CD4-positive, alpha-beta memory T cell (primary cell): ENCODE data around the gene TMEM41B. TPM values are rescaled to one million over a fixed set of nuclear protein-coding genes. Genes with fewer than 3 reads are reported as not detected.
"Not testable (repeated sequence)": the region's sequence is repeated elsewhere in the genome, so short reads cannot be mapped to it uniquely, and the experiment has no call there.

ENCODE experiments used
- CTCF ChIA-PET: fragments of 350-600 bp; sonication (Branson Sonifier 250); formaldehyde crosslinking; loops from one replicate; lab custom pipeline; 2021; ENCODE audit warnings: inconsistent platforms; ENCODE audit not compliant: partially characterized antibody; lab: Charles Lee
- POLR2A ChIA-PET: fragments of 350-600 bp; sonication (Branson Sonifier 250); formaldehyde crosslinking; loops from one replicate; lab custom pipeline; 2021; ENCODE audit not compliant: partially characterized antibody; lab: Charles Lee
- DNase-seq, 5 donors: peaks; one replicate each; pipeline versions ENCODE4 v3.0.0 to v3.0.0-alpha.2; 2020 to 2022; ENCODE audit warnings: mixed read lengths in 1 of 5
- H3K27ac ChIP-seq: one replicate; pipeline ENCODE4 v1.7.0; 2013; ENCODE audit warnings: low read depth, low read length
- H3K27me3 ChIP-seq: 2 replicates; pipeline ENCODE4 v1.7.0; 2013; ENCODE audit warnings: mild to moderate bottlenecking, low read length, moderate library complexity; ENCODE audit not compliant: insufficient read depth
- H3K36me3 ChIP-seq: 2 replicates; pipeline ENCODE4 v1.7.0; 2013; ENCODE audit warnings: mild to moderate bottlenecking, low read length, moderate library complexity; ENCODE audit not compliant: insufficient read depth
- H3K4me1 ChIP-seq: 2 replicates; pipeline ENCODE4 v1.7.0; 2013; ENCODE audit warnings: mild to moderate bottlenecking, low read length, moderate library complexity; ENCODE audit not compliant: insufficient read depth
- H3K4me3 ChIP-seq, 2 donors: one replicate each; pipeline ENCODE4 v1.7.0; 2013; ENCODE audit warnings: low read length in 2 of 2, mild to moderate bottlenecking in 1 of 2
- H3K9me3 ChIP-seq, 2 donors: one replicate each; pipeline ENCODE4 v1.7.0; 2013; ENCODE audit warnings: low read length in 2 of 2, control low read depth in 1 of 2; ENCODE audit not compliant: control insufficient read depth in 1 of 2
- H3K27ac Mint-ChIP-seq, 7 donors: one replicate each; pipeline ENCODE4 v1.8.0; 2020 to 2021; ENCODE audit warnings: mixed read lengths in 7 of 7, mild to moderate bottlenecking in 6 of 7, inconsistent platforms in 3 of 7, moderate library complexity in 3 of 7
- H3K27me3 Mint-ChIP-seq, 2 donors: one replicate each; pipeline ENCODE4 v1.8.0; 2020 to 2021; ENCODE audit warnings: mixed read lengths in 2 of 2
- H3K36me3 Mint-ChIP-seq, 2 donors: one replicate each; pipeline ENCODE4 v1.8.0; 2020 to 2021; ENCODE audit warnings: mixed read lengths in 2 of 2, inconsistent platforms in 1 of 2, mild to moderate bottlenecking in 1 of 2
- H3K4me1 Mint-ChIP-seq, 4 donors: one replicate each; pipeline ENCODE4 v1.8.0; 2020 to 2021; ENCODE audit warnings: mixed read lengths in 4 of 4, mild to moderate bottlenecking in 1 of 4
- H3K4me3 Mint-ChIP-seq, 8 donors: one replicate each; pipeline ENCODE4 v1.8.0; 2020 to 2021; ENCODE audit warnings: mixed read lengths in 8 of 8, mild to moderate bottlenecking in 7 of 8, moderate library complexity in 6 of 8, inconsistent platforms in 3 of 8
- H3K9me3 Mint-ChIP-seq, 8 donors: one replicate each; pipeline ENCODE4 v1.8.0; 2020 to 2021; ENCODE audit warnings: mixed read lengths in 8 of 8, mild to moderate bottlenecking in 5 of 8, inconsistent platforms in 3 of 8, moderate library complexity in 1 of 8
- intact Hi-C: fragments of 100-400 bp; cut with micrococcal nuclease; formaldehyde crosslinking; loops from one replicate; pipeline ENCODE4 v1.15.1; 2023
- polyA plus RNA-seq, 2 donors: library from polyadenylated mRNA; unstranded; fragments of 300-500 nt; fragmentation: Illumina TruSeq; gene quantifications; one replicate each; pipeline ENCODE4 v1.2.3, GENCODE V29; 2021
- total RNA-seq, 2 experiments: library from RNA; stranded (reverse); gene quantifications; one replicate each; pipeline ENCODE4 v1.2.3, GENCODE V29; 2021

The TMEM41B gene
- total RNA-seq (10 to 100 TPM; 53.3 to 54.7 TPM), polyA plus RNA-seq (1 to 10 TPM; 6.2 to 9.4 TPM)

DNA sequence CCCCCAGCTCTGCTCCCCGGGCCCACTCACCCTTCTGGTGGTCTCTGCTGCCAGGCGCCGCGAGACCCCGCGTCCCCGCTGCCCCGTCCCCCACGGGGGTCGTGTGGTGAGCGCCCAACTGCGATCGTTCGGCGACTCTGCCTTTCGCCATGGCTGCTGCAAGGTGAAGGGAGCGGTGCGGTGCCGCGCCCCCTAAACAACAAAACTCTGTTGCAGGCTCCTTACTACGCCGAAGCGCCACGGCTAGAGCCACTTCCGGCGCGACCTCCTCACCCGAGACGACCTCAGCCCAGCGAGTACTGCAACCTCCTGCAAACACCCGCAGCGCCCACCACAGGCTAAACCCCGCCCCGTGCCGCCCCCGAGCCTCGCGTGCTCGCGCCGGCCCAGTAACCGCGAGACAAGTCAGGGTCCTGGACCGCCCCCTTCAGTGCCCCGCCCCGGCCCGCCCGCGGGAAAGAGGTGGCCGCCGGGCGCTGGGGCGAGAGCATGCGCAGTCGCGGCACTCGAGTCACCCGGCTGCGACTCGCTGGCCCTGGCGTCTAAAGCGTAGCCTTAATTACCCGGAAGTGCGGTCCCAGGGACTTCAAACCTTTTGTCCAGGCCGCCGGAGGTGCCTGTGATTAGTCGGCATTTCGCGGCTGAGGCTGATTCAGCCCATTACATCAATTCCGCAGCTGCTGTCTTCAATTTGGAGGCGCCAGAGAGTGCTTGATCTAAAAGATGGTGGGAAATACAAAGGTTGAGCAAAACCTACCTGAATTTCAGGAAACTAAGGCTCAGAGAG is at the start of gene TMEM41B:
Gene TMEM41B, minus strand, starts transcription at position 303 of the 787 bp plus-strand sequence. Its CDS starts 152 bp downstream, at position 151.
- Histone ChIP-seq H3K36me3 (no peaks in the 10 kb centered on the region), H3K27me3 (no peaks in the 10 kb centered on the region), H3K4me1 (peaks cover 34% of the 10 kb centered on the region), H3K4me3 (peak within 1 kb of the TSS; percentile 48 to 82), H3K9me3 (no peaks in the 10 kb centered on the region), H3K27ac (peak within 1 kb of the TSS; percentile 61)
- ChIA-PET POLR2A (interaction anchor here (0.8 to 7.4 kb wide), 18 partner anchors 8 to 632 kb away, joined by 3 to 70 read pairs (median 8); partner anchors contain the start of genes DENND5A, IPO7, RPL27A and TMEM9B), CTCF (interaction anchor here (0.7 to 1.8 kb wide), 9 partner anchors 17 to 192 kb away, joined by 3 to 8 read pairs (median 3); partner anchors contain the start of genes IPO7 and ZNF143)
- Mint-ChIP-seq H3K9me3 (no peaks in the 10 kb centered on the region), H3K4me3 (peak within 1 kb of the TSS; percentile 93 to 100 (median 97)), H3K27me3 (peaks cover 3 to 10% of the 10 kb centered on the region in 2 donors), H3K4me1 (peaks cover 27 to 48% (median 37%) of the 10 kb centered on the region in 4 donors), H3K27ac (peak within 1 kb of the TSS; percentile 95 to 99 (median 97)), H3K36me3 (peaks cover 4 to 12% of the 10 kb centered on the region in 2 donors)
- DNase-seq, result peak; percentile 98 to 99 (median 99)
- intact Hi-C loops, result loop anchor here (1.0 to 5.0 kb wide), 9 partner anchors 50 to 402 kb away; partner anchors contain the start of genes AKIP1, DENND5A, IPO7 and NRIP3

- H3K36me3 Mint-ChIP-seq, result peaks cover 0 to 2% of the 10 kb centered on the region in 2 donors
- no peak for DNase-seq
- peaks cover 12 to 13% (median 12%) of the 10 kb centered on the region in 4 donors for H3K4me1 Mint-ChIP-seq
- Histone ChIP-seq H3K4me1 (peaks cover 10% of the 10 kb centered on the region), H3K27me3 (no peaks in the 10 kb centered on the region), H3K4me3 (no peak overlapping the region), H3K36me3 (no peaks in the 10 kb centered on the region), H3K27ac (no peak overlapping the region), H3K9me3 (no peaks in the 10 kb centered on the region)
- no peaks in the 10 kb centered on the region for H3K27me3 Mint-ChIP-seq
- ChIA-PET POLR2A (interaction anchor here (0.6 to 3.8 kb wide), 5 partner anchors 23 to 398 kb away, joined by 3 to 35 read pairs (median 29); partner anchors contain the start of genes IPO7, TMEM41B, TMEM9B and ZNF143), CTCF (no interaction called here)
- H3K4me3 Mint-ChIP-seq, result peak overlapping the region in 1 of 8 donors; percentile 82
- H3K9me3 Mint-ChIP-seq, result no peaks in the 10 kb centered on the region
- intact Hi-C loops, result no loop called here
- peak overlapping the region; percentile 3 to 94 (median 85) for H3K27ac Mint-ChIP-seq
These were observed 48.0 kb upstream of the TMEM41B start for GRCh38 chr11:9362393-9362863.

- H3K36me3 Mint-ChIP-seq, H3K27me3 Mint-ChIP-seq, H3K27me3 ChIP-seq, POLR2A ChIA-PET, H3K4me3 Mint-ChIP-seq, DNase-seq, H3K4me1 ChIP-seq, H3K36me3 ChIP-seq, H3K9me3 ChIP-seq, intact Hi-C loops, H3K27ac ChIP-seq, H3K9me3 Mint-ChIP-seq, CTCF ChIA-PET, H3K4me3 ChIP-seq: not testable (repeated sequence)
- H3K4me1 Mint-ChIP-seq, result peaks cover 12 to 13% (median 12%) of the 10 kb centered on the region in 4 donors
- peak overlapping the region in 1 of 7 donors; percentile 47 for H3K27ac Mint-ChIP-seq
These were observed 46.6 kb upstream of the TMEM41B start for GRCh38 chr11:9360862-9361622.

- Histone ChIP-seq H3K27me3 (no peaks in the 10 kb centered on the region), H3K4me1 (no peaks in the 10 kb centered on the region), H3K4me3 (no peak overlapping the region), H3K27ac (no peak overlapping the region), H3K36me3 (no peaks in the 10 kb centered on the region), H3K9me3 (no peaks in the 10 kb centered on the region)
- POLR2A ChIA-PET, result no interaction called here
- Mint-ChIP-seq H3K4me3 (no peak overlapping the region), H3K9me3 (no peaks in the 10 kb centered on the region), H3K27me3 (no peaks in the 10 kb centered on the region), H3K36me3 (no peaks in the 10 kb centered on the region), H3K4me1 (peaks cover 0 to 1% (median 0%) of the 10 kb centered on the region in 4 donors), H3K27ac (no peak overlapping the region)
- DNase-seq, result no peak
- CTCF ChIA-PET, result no interaction called here
- intact Hi-C loops, result no loop called here
These were observed 42.6 kb upstream of the TMEM41B start for GRCh38 chr11:9357041-9357440.

GRCh38 chr11:9351321-9351881 is 37.0 kb upstream of the TMEM41B start:
- no peaks in the 10 kb centered on the region for H3K36me3 ChIP-seq
- H3K27ac ChIP-seq, result no peak overlapping the region
- DNase-seq, result no peak
- H3K4me1 ChIP-seq, result peaks cover 13% of the 10 kb centered on the region
- POLR2A ChIA-PET, result no interaction called here
- Mint-ChIP-seq H3K27ac (no peak overlapping the region), H3K9me3 (no peaks in the 10 kb centered on the region), H3K4me3 (no peak overlapping the region), H3K4me1 (peaks cover 5 to 15% (median 9%) of the 10 kb centered on the region in 4 donors), H3K27me3 (peaks cover 0 to 2% of the 10 kb centered on the region in 2 donors), H3K36me3 (no peaks in the 10 kb centered on the region)
- intact Hi-C loops, result no loop called here
- H3K4me3 ChIP-seq, result no peak overlapping the region
- CTCF ChIA-PET, result no interaction called here
- H3K27me3 ChIP-seq, result no peaks in the 10 kb centered on the region
- no peaks in the 10 kb centered on the region for H3K9me3 ChIP-seq

- H3K36me3 Mint-ChIP-seq, H3K27me3 Mint-ChIP-seq, H3K9me3 ChIP-seq, intact Hi-C loops, H3K9me3 Mint-ChIP-seq, H3K36me3 ChIP-seq, DNase-seq, H3K4me3 ChIP-seq, H3K4me3 Mint-ChIP-seq, H3K27me3 ChIP-seq, H3K27ac ChIP-seq: not testable (repeated sequence)
- peak overlapping the region in 1 of 7 donors; percentile 73 for H3K27ac Mint-ChIP-seq
- peaks cover 7 to 24% (median 15%) of the 10 kb centered on the region in 4 donors for H3K4me1 Mint-ChIP-seq
- ChIA-PET CTCF (interaction anchor here (0.6 to 0.7 kb wide), 3 partner anchors 19 to 348 kb away, joined by 3 to 6 read pairs (median 3); no protein-coding TSS in a partner anchor), POLR2A (interaction anchor here (1.4 kb wide), 1 partner anchor 36 kb away, joined by 3 read pairs; the partner anchor contains the start of gene IPO7)
- peaks cover 13% of the 10 kb centered on the region for H3K4me1 ChIP-seq
These were observed 33.4 kb upstream of the TMEM41B start for GRCh38 chr11:9347779-9348178.
